ENCODE data around the gene IGSF3. TPM values are rescaled to one million over a fixed set of nuclear protein-coding genes. Genes with fewer than 3 reads are reported as not detected.
"Not testable (repeated sequence)": the region's sequence is repeated elsewhere in the genome, so short reads cannot be mapped to it uniquely, and the experiment has no call there.

The IGSF3 gene
- total RNA-seq, 1 donor from 2014 or later = 2.1 TPM

GRCh38 chr1:116664366-116664977 is 3.1 kb downstream of the IGSF3 start:
- H3K4me1 Mint-ChIP-seq = peaks cover 7% of the 10 kb centered on the region
- DNase-seq = no peak
- H3K4me3 Mint-ChIP-seq = no peak overlapping the region
- no peaks in the 10 kb centered on the region for H3K9me3 Mint-ChIP-seq
- no peak overlapping the region for H3K27ac Mint-ChIP-seq
- intact Hi-C loops (cut with micrococcal nuclease) = no loop called here
- H3K36me3 Mint-ChIP-seq (ENCODE audit: low read depth) = no peaks in the 10 kb centered on the region
- peaks cover 48% of the 10 kb centered on the region for H3K27me3 Mint-ChIP-seq

- H3K9me3 Mint-ChIP-seq = no peaks in the 10 kb centered on the region
- H3K27ac Mint-ChIP-seq = no peak overlapping the region
- H3K4me3 Mint-ChIP-seq = no peak overlapping the region
- H3K4me1 Mint-ChIP-seq = peaks cover 7% of the 10 kb centered on the region
- no peak for DNase-seq
- no peaks in the 10 kb centered on the region for H3K36me3 Mint-ChIP-seq (ENCODE audit: low read depth)
- peaks cover 48% of the 10 kb centered on the region for H3K27me3 Mint-ChIP-seq
- intact Hi-C loops (cut with micrococcal nuclease) = no loop called here
These were observed 3.7 kb downstream of the IGSF3 start for GRCh38 chr1:116663821-116664220.

DNA sequence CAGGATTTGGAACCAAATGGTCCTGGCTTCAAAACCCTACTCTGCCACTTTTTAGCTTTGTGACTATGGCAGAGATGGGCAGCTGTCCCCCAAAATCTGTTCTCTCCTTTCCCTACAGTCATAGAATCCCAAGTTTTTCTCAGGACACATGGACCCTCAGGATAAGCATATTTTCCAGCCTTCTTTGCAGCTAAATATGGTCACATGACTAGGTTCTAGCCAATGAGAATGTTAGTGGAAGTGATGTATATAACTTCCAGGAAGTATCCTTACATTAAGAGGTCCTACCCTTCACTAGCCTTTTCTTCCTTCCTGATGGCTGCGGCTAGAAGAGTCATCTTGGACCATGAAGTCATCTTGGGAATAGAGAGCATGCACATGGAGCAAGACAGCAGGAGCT is 5.9 kb downstream of the IGSF3 start:
- Mint-ChIP-seq H3K4me3 (no peak overlapping the region), H3K27ac (no peak overlapping the region), H3K9me3 (no peaks in the 10 kb centered on the region), H3K4me1 (peaks cover 6% of the 10 kb centered on the region), H3K27me3 (peaks cover 38% of the 10 kb centered on the region), H3K36me3 (ENCODE audit: low read depth) (no peaks in the 10 kb centered on the region)
- DNase-seq = no peak
- intact Hi-C loops (cut with micrococcal nuclease) = no loop called here

- H3K27ac Mint-ChIP-seq; H3K36me3 Mint-ChIP-seq (ENCODE audit: low read depth); H3K4me1 Mint-ChIP-seq; H3K4me3 Mint-ChIP-seq; H3K9me3 Mint-ChIP-seq; DNase-seq; intact Hi-C loops (cut with micrococcal nuclease): not testable (repeated sequence)
- H3K27me3 Mint-ChIP-seq = peaks cover 20% of the 10 kb centered on the region
These were observed 8.9 kb downstream of the IGSF3 start for GRCh38 chr1:116658645-116659044.

GRCh38 chr1:116657836-116658235 is 9.7 kb downstream of the IGSF3 start:
- H3K4me3 Mint-ChIP-seq; intact Hi-C loops (cut with micrococcal nuclease); H3K36me3 Mint-ChIP-seq (ENCODE audit: low read depth); H3K9me3 Mint-ChIP-seq; H3K4me1 Mint-ChIP-seq; DNase-seq; H3K27ac Mint-ChIP-seq: not testable (repeated sequence)
- peaks cover 20% of the 10 kb centered on the region for H3K27me3 Mint-ChIP-seq

DNA sequence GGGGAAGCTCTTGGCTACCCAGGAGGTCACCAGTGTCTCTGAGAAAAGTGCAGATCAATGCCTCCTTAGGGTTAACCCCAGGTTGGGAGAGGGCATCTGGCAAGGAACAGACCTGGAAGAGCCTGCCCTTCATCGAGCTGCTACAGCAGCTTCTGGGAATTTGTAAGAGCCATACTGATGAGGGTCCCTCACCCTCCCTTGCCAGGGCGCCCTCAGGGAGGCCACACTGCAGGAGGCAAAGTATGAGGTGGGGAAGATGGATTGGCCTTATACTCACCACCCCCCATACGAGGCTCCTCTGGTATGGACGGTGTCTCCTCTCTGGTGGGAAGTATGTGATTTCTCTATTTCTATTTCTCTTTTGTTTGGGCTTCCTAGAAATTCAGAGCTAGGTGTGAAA is 13.2 kb downstream of the IGSF3 start:
- no peaks in the 10 kb centered on the region for H3K36me3 Mint-ChIP-seq (ENCODE audit: low read depth)
- H3K4me3 Mint-ChIP-seq = no peak overlapping the region
- H3K9me3 Mint-ChIP-seq = no peaks in the 10 kb centered on the region
- H3K4me1 Mint-ChIP-seq = no peaks in the 10 kb centered on the region
- intact Hi-C loops (cut with micrococcal nuclease) = no loop called here
- DNase-seq = no peak
- peaks cover 23% of the 10 kb centered on the region for H3K27me3 Mint-ChIP-seq
- H3K27ac Mint-ChIP-seq = no peak overlapping the region

DNA sequence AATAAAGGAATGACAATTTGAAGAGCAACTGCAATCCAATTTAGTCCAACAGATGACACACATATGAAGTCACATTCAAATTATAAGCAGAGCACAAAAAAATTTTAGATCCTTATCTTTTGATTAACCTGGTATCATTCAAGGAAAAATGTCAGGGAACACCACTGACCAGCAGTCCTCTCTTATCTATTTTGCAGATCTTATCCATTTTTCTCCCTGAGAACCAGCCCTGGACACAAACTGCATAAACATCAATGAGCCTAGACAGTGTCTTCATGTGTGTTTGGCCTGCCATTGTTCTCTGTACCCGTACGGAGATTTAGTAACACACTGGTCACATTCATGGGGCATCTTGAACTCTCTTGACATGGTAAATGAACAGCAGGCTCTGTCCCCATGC is 14.9 kb downstream of the IGSF3 start:
- intact Hi-C loops (cut with micrococcal nuclease); H3K9me3 Mint-ChIP-seq: not testable (repeated sequence)

GRCh38 chr1:116650781-116651180 is 16.8 kb downstream of the IGSF3 start:
- H3K27ac Mint-ChIP-seq; H3K4me3 Mint-ChIP-seq; H3K36me3 Mint-ChIP-seq (ENCODE audit: low read depth); DNase-seq; H3K9me3 Mint-ChIP-seq; intact Hi-C loops (cut with micrococcal nuclease); H3K4me1 Mint-ChIP-seq: not testable (repeated sequence)
- H3K27me3 Mint-ChIP-seq = peaks cover 35% of the 10 kb centered on the region

More for the DNA sequence above, 14.9 kb downstream of the IGSF3 start:
- not testable (repeated sequence) for H3K4me3 Mint-ChIP-seq; H3K27ac Mint-ChIP-seq; DNase-seq; H3K4me1 Mint-ChIP-seq; H3K36me3 Mint-ChIP-seq (ENCODE audit: low read depth)
- H3K27me3 Mint-ChIP-seq = peaks cover 32% of the 10 kb centered on the region

GRCh38 chr1:116649041-116649440 is 18.5 kb downstream of the IGSF3 start:
- H3K36me3 Mint-ChIP-seq (ENCODE audit: low read depth); intact Hi-C loops (cut with micrococcal nuclease); H3K4me3 Mint-ChIP-seq; H3K27ac Mint-ChIP-seq; H3K4me1 Mint-ChIP-seq; DNase-seq; H3K9me3 Mint-ChIP-seq: not testable (repeated sequence)
- H3K27me3 Mint-ChIP-seq = peaks cover 30% of the 10 kb centered on the region

GRCh38 chr1:116648325-116648724 is 19.2 kb downstream of the IGSF3 start:
- H3K4me1 Mint-ChIP-seq; H3K9me3 Mint-ChIP-seq; H3K27ac Mint-ChIP-seq; DNase-seq; H3K36me3 Mint-ChIP-seq (ENCODE audit: low read depth); intact Hi-C loops (cut with micrococcal nuclease); H3K4me3 Mint-ChIP-seq: not testable (repeated sequence)
- peaks cover 24% of the 10 kb centered on the region for H3K27me3 Mint-ChIP-seq

DNA sequence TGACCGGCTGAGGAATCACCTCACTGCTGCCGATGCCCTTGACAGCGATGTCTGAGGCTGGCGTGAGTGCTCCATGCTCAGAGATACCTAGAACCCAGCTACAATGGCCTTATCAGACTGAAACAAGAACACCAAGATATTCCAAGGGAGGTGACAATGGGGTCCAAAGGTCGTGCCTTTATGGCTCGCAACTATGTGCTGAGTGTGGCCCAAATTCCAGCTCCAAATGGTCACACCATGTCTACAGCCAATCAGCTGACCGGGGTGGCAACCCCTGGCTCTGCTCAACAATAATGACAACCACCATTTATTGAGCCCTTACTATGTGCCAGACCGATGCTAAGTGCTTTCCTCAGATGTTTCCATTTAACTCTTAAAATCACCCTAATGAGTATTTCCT is 20.3 kb downstream of the IGSF3 start:
- H3K36me3 Mint-ChIP-seq (ENCODE audit: low read depth); H3K4me1 Mint-ChIP-seq; H3K27ac Mint-ChIP-seq; intact Hi-C loops (cut with micrococcal nuclease); DNase-seq; H3K9me3 Mint-ChIP-seq; H3K4me3 Mint-ChIP-seq: not testable (repeated sequence)
- peaks cover 16% of the 10 kb centered on the region for H3K27me3 Mint-ChIP-seq

GRCh38 chr1:116646673-116647170 is 20.8 kb downstream of the IGSF3 start:
- intact Hi-C loops (cut with micrococcal nuclease); H3K4me1 Mint-ChIP-seq; H3K27ac Mint-ChIP-seq; H3K36me3 Mint-ChIP-seq (ENCODE audit: low read depth); H3K9me3 Mint-ChIP-seq: not testable (repeated sequence)
- peak overlapping the region; percentile 17 for H3K4me3 Mint-ChIP-seq
- peak; percentile 72 for DNase-seq
- H3K27me3 Mint-ChIP-seq = peaks cover 16% of the 10 kb centered on the region

DNA sequence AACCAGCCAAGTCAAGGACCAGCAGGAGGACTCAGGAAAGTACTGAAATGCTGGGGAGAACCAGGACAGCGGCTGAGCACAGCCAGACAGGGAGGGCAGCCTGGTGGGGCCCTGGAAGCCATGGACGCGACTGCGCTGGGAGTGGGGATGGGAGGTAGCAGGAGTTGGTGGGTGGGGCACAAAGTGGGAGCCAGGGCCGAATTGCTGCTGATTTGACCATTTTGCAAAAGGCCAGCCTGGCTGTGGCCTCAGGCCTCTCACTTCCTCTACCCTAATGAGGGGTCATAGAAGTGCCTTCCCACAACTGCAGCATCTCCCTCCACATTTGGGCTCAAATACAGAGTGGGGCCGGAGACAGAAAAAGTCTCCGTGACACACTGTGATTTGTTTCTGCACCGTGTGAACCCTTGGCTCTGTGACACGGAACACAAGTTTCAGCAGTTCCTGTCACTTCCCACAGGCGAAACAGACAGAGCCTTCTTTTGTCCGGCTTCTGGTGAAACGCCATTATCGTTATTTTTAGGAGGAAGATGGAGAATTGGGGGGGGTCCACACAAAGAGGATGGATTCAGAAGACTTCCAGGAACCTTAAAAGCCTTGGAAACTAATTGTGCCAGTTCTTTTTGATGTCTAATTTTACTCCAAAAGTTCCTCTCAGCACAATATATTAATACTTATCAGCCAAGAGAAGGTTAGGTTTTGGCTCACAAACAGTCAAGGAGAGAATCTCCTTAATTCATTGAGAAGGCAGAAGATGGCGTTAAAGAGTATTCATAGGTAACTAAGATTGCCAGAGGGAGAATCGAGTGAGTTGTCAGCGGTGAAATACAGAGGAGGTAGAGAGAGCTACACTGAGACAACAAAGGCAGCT is 21.5 kb downstream of the IGSF3 start:
- intact Hi-C loops (cut with micrococcal nuclease); H3K9me3 Mint-ChIP-seq; H3K4me1 Mint-ChIP-seq; H3K36me3 Mint-ChIP-seq (ENCODE audit: low read depth); DNase-seq; H3K27ac Mint-ChIP-seq; H3K4me3 Mint-ChIP-seq: not testable (repeated sequence)
- H3K27me3 Mint-ChIP-seq = peaks cover 16% of the 10 kb centered on the region

GRCh38 chr1:116644993-116645392 is 22.5 kb downstream of the IGSF3 start:
- H3K4me3 Mint-ChIP-seq; H3K36me3 Mint-ChIP-seq (ENCODE audit: low read depth); intact Hi-C loops (cut with micrococcal nuclease); DNase-seq; H3K9me3 Mint-ChIP-seq; H3K4me1 Mint-ChIP-seq; H3K27ac Mint-ChIP-seq: not testable (repeated sequence)
- H3K27me3 Mint-ChIP-seq = peaks cover 20% of the 10 kb centered on the region
